ENCODE measurements around the gene FSIP1. TPM values are rescaled to one million over a fixed set of nuclear protein-coding genes. Genes with fewer than 3 reads are reported as not detected.

Gene FSIP1
- total RNA-seq, 4 donors from 2014 or later = 0.83 to 4.6 (median 1.4) TPM

DNA sequence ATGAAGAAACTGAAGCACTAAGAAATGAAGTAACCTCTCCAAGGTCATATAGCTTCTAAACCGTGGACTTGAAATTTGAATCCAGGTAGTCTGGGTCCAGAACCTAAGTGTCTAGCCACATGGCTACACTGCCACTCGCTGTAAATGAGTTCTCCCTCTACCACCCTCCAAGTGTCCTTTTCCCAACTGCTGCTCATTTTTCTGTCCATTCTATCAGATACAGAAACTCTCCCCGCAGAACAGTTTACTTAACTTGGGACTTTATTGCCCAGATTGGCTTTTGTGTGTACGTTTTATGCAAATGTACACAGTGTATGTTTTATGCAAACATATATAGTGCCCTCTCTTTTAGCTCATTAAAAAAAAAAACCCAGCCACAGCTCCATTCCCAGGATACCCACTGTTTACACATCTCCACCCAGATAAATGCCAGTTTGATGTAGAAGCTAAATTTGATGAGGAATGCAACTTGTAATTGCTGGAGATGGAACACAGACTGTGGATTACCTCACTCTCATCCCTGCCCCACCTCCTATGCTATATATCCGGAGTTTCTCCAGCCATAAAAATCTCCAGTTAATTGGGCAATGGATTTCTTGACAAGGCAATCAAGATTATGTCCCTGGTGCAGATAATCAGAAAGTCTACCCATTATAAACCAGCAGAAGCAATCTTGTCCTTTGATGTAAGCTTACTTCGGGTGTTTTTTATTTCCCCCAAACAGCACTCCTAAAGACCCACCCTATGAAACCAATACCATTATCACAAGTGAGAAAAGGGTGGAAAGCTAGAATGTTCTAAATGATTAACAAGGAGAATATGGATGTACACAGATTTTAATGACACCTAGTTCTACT is 159.8 kb downstream of the FSIP1 start:
- WGBS = 83% methylated on average over 6 of the region's 6 CpGs
- intact Hi-C loops (cut with DNase I) = no loop called here
- peaks cover 29 to 45% (median 38%) of the 10 kb centered on the region in 4 donors for H3K4me1 ChIP-seq
- TF ChIP-seq POLR2A (IDR thresholded peaks at IDR 0.05; ENCODE audit: low read depth) = no peak
- no peak for TF ChIP-seq POLR2AphosphoS5 (IDR thresholded peaks at IDR 0.05)
- TF ChIP-seq, protein P1, sequence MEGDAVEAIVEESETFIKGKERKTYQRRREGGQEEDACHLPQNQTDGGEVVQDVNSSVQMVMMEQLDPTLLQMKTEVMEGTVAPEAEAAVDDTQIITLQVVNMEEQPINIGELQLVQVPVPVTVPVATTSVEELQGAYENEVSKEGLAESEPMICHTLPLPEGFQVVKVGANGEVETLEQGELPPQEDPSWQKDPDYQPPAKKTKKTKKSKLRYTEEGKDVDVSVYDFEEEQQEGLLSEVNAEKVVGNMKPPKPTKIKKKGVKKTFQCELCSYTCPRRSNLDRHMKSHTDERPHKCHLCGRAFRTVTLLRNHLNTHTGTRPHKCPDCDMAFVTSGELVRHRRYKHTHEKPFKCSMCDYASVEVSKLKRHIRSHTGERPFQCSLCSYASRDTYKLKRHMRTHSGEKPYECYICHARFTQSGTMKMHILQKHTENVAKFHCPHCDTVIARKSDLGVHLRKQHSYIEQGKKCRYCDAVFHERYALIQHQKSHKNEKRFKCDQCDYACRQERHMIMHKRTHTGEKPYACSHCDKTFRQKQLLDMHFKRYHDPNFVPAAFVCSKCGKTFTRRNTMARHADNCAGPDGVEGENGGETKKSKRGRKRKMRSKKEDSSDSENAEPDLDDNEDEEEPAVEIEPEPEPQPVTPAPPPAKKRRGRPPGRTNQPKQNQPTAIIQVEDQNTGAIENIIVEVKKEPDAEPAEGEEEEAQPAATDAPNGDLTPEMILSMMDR (IDR thresholded peaks at IDR 0.05) = no peak
- TF ChIP-seq EP300 (IDR thresholded peaks at IDR 0.05) = no peak
- H3K4me3 ChIP-seq = no peak overlapping the region
- no peaks in the 10 kb centered on the region for H3K9me3 ChIP-seq
- DNase-seq (ENCODE audit: extremely low spot score) = no peak
- no peaks in the 10 kb centered on the region for H3K36me3 ChIP-seq
- H3K27me3 ChIP-seq = no peaks in the 10 kb centered on the region
- no peak overlapping the region for H3K27ac ChIP-seq (replicated peaks in 1 of 4)

DNA sequence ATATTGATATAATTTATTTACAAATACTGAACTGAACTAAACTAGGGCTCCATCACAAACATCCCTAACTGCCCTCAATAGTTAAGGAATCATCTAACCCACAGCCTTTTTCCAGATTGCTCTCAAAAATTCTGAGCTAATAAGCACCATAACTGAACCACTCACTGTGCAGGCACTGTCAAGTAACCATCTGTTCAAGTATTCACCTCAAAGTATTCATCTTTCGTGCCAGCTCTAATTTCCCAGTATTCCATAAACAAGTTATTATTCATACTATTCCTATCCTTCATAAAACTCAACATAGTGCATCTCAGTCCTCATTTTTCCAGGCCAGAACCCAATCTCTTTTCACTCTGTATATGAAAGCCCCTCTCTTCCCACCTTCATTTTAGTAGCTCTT is 160.7 kb downstream of the FSIP1 start:
- no peak for TF ChIP-seq EP300 (IDR thresholded peaks at IDR 0.05)
- no peak for TF ChIP-seq POLR2A (IDR thresholded peaks at IDR 0.05; ENCODE audit: low read depth)
- no peak for TF ChIP-seq POLR2AphosphoS5 (IDR thresholded peaks at IDR 0.05)
- TF ChIP-seq, protein P1 (IDR thresholded peaks at IDR 0.05) = no peak
- H3K27ac ChIP-seq (replicated peaks in 1 of 4) = no peak overlapping the region
- H3K4me3 ChIP-seq = no peak overlapping the region
- no peak for DNase-seq (ENCODE audit: extremely low spot score)
- H3K27me3 ChIP-seq = no peaks in the 10 kb centered on the region
- intact Hi-C loops (cut with DNase I) = no loop called here
- H3K4me1 ChIP-seq = peaks cover 26 to 41% (median 31%) of the 10 kb centered on the region in 4 donors
- no peaks in the 10 kb centered on the region for H3K9me3 ChIP-seq
- WGBS = 58% methylated on average over 1 of the region's 1 CpG
- H3K36me3 ChIP-seq = no peaks in the 10 kb centered on the region

DNA sequence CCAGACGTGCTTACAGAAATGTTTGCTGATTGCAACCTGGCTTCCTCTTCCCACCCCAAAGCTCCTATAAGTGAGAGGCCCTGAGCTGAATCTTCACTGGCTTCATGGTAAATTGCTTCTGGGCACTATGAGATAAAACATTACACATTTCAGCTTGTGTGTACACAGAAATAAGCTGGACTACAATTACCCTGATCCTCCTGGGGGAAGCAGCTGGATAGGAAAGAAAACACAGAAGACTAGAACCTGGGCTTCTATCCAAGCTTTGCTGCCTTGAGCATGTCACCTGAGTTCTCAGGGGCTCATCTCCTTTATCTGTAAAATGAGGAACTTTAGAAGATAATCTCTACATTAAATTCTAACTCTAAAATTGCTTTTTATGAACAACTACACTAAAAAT is 161.4 kb downstream of the FSIP1 start:
- Histone ChIP-seq H3K27ac (replicated peaks in 1 of 4) (no peak overlapping the region), H3K4me1 (peaks cover 25 to 41% (median 31%) of the 10 kb centered on the region in 4 donors), H3K36me3 (no peaks in the 10 kb centered on the region), H3K9me3 (no peaks in the 10 kb centered on the region), H3K27me3 (no peaks in the 10 kb centered on the region), H3K4me3 (no peak overlapping the region)
- WGBS = 87% methylated on average over 1 of the region's 1 CpG
- intact Hi-C loops (cut with DNase I) = no loop called here
- no peak for TF ChIP-seq POLR2AphosphoS5 (IDR thresholded peaks at IDR 0.05)
- no peak for DNase-seq (ENCODE audit: extremely low spot score)

DNA sequence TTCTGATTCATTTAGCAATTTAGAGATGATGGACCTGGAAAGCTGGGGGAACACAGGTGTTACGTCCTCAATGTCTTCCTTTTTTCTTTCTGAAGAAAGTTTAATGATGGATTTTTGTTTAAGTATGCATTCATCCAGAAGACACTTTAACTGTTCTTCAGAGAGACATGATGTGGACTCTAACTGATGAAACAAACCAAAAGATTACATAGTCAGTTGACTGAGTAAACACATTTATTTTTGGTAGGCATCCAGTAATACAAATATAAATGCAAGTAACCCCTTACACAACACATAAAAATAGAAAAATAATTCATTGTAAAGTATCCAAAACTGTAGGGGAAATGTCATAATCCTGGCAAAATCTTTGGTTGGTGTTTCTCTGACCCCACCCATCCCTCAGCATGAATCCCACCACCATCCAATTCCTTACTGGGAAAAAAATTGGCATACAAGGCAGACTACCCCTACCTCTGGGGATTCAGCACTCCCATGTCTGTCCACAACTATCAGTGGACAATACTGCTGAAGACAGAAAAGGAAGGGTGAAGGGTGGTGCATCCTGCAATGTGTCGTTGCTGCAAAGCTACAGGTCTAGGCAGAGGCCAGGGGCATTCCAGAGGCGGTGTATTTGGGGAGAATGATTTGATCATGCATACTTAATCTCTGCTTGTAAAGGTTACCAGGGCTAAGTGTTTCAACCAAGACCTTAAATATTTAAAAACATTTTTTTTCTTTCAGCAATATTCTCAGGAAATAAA is 164.4 kb downstream of the FSIP1 start:
- peaks cover 0 to 10% (median 0%) of the 10 kb centered on the region in 4 donors for H3K9me3 ChIP-seq
- no peak overlapping the region for H3K27ac ChIP-seq (replicated peaks in 1 of 4)
- no peaks in the 10 kb centered on the region for H3K27me3 ChIP-seq
- intact Hi-C loops (cut with DNase I) = no loop called here
- TF ChIP-seq, protein P1 (IDR thresholded peaks at IDR 0.05) = no peak
- WGBS = 81% methylated on average over 3 of the region's 3 CpGs
- no peak for DNase-seq (ENCODE audit: extremely low spot score)
- H3K4me1 ChIP-seq = peaks cover 0 to 16% (median 9%) of the 10 kb centered on the region in 4 donors
- no peak overlapping the region for H3K4me3 ChIP-seq
- H3K36me3 ChIP-seq = no peaks in the 10 kb centered on the region

GRCh38 chr15:39616731-39617455 is 165.7 kb downstream of the FSIP1 start:
- no peak overlapping the region for H3K4me3 ChIP-seq
- H3K27me3 ChIP-seq = no peaks in the 10 kb centered on the region
- H3K36me3 ChIP-seq = no peaks in the 10 kb centered on the region
- 91% methylated on average over 6 of the region's 6 CpGs for WGBS
- intact Hi-C loops (cut with DNase I) = no loop called here
- no peak for DNase-seq (ENCODE audit: extremely low spot score)
- peaks cover 0 to 8% (median 2%) of the 10 kb centered on the region in 4 donors for H3K4me1 ChIP-seq
- H3K27ac ChIP-seq (replicated peaks in 1 of 4) = no peak overlapping the region
- TF ChIP-seq POLR2AphosphoS5 (IDR thresholded peaks at IDR 0.05) (no peak), POLR2A (IDR thresholded peaks at IDR 0.05; ENCODE audit: low read depth) (no peak), EP300 (IDR thresholded peaks at IDR 0.05) (no peak)
- TF ChIP-seq, protein P1 (IDR thresholded peaks at IDR 0.05) = no peak
- H3K9me3 ChIP-seq = peaks cover 0 to 10% (median 0%) of the 10 kb centered on the region in 4 donors
